GM18873 (cell line): ENCODE data around the gene TANC1.

Experiments used
- ATAC-seq: cut with Tn5 transposase; IDR thresholded peaks from one replicate; pipeline ENCODE4 v1.9.1; 2021; ENCODE audit warnings: mild to moderate bottlenecking, moderate library complexity, moderate number of reproducible peaks; ENCODE audit not compliant: unreplicated experiment, low FRiP score

Gene TANC1

DNA sequence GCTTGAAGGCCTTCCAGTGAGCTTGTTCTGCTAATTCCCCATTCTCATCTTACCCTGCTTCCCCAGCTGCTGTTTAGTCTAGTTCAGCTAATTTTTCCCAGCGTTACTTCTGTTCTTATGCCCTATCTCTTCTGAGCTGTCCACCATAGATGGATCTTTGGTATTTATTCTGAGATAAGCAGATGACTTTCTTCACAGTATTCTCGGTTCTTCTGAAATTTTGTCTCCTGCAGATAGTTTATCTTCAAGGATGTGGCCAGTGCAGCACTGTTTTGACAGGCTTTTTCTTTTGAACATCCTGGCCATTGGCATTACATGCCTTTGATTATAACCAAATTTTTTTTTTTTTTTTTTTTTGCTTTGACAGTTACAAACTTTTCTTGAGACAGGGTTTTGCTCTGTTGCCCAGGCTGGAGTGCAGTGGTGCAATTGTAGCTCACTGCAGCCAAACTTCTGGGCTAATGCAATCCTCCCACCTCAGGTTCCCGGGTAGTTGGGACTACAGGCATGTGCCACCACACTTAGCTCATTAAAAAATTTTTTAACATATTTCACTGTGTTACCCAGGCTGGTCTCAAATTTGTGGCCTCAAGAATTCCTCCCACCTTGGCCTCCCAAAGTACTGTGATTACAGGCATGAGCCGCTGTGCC is 183.8 kb downstream of the TANC1 start:
- ATAC-seq: no peak

DNA sequence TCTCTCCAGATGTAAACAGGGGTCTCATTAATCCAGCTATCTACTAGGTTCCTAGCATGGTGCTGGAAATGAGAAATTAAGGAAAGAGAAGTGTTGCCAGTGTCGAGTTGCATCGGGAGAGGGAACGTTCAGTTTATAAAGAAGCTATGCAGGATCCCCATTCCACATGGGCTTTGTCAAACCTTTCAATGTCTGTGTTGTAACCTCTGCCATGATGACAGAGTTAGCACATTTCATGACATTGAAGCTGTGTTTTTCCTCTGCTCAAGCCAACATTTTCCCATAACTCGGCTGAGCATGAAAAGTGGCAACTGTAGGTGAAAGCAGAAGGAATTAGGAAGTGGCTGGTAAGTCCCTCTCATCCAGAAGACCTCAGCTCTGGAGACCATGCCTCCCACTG is 184.6 kb downstream of the TANC1 start:
- no peak for ATAC-seq

DNA sequence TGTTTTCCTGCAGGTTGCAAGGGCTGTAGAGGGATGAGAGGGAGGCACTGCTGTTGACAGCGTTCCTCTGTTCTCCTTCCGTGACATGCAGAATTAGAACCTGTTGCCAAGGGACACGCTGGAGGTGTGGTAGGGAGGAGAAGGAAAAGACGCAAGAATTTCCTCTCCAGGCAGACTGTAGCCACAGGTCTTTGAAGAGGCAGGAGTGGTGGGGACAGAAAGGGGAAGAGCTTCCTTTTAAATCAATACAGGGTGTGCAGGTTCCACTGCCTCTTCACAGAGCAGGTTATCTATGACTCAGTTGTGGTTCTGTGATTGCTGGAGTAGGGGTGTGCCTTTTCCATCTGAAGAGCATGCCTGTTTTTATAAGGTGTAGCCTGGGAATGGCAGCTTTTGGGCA is 185.0 kb downstream of the TANC1 start:
- ATAC-seq: no peak

DNA sequence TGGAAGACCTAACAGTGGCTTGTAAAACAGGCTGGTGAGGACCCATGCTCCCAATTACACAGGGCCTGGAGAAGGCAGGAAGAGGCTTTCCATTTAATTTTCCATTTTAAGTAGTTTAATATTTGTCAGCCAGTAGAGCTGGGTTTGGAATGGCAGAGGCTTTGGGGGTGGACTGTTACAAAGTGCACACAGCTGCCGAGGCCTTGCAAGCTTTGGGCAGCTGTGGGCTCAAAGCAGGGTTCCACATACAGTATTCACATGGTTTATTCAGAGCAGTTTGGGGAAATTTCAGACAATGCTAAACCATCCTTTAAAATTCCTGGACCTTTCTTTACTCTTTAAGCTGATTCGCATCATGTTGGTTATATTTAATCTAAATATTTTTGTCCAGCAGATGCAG is 185.5 kb downstream of the TANC1 start:
- no peak for ATAC-seq

DNA sequence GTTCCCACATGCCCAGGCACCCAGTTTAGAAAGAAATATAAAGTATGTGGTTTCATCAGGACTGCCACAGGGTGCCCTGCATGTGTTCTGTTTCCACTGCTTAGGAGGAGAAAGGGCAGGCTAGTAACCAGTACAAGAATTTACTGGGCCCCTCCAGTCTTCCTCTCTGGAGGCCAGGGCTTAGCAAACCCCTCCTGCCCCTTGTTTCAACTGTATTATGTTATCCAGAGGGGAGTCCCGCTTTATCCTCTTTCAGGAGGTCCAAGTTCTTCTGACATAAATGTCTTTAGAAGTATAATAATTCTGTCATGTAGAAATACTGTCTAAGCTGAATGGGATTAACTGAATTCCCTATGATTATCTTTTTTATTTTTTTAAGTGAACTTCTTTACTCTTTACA is 185.9 kb downstream of the TANC1 start:
- ATAC-seq: no peak

DNA sequence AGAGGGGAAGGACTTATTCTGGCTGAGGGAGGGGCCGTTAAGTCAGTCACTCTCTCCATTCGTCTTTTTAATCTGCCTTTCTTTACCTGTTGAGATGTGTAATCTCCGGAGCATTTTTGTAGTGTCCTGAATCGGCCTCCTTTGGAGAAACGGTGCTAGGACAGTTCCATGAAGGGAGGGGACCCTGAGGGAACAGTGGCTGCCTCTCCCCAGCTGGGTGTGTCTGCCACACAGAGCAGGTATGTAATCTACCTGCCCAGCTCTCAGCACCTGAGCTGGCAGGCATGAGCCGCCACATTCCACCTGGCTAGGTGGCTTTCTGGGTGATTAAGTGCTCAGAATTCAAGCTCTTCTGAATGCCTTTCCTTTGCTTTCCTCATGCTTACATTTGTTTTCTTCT is 186.9 kb downstream of the TANC1 start:
- no peak for ATAC-seq

DNA sequence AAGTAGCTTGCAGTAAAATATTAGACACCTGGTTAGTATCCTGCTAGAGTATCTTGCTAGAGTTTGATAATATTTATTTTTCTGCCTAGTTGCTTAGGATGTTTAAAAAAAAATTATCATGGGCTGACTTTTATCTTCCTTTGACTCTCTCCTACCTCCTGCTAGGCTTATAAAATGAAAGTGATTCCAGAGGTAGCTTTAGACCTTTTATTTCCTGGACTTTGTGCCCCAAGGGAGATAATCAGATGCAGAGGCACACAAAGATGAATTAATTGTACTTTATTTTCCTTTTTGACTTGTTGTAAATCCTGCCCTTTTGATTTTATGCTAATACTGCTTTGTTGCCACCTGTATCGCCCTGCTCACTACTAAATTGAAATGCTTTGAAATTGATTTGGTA is 187.4 kb downstream of the TANC1 start:
- ATAC-seq: no peak

DNA sequence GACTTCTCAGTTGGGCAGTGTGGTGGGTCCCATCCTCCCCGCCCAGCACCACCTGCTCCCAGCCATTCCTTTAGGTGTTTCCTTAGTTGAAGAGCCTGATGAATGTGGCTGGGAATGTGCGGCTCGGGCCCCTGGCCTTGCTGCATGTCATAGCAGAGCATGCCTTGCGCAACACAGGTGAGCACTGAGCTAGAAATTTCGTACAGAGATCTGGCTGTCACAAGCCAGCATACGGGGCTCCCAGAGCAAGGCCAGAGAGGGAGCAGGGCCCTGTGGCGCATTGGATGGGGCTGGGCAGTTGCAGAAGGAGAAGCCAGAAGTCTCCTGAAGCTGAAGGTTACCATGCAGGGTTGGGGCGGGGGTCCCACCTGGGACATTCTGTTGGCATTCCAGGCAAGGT is 188.4 kb downstream of the TANC1 start:
- no peak for ATAC-seq

DNA sequence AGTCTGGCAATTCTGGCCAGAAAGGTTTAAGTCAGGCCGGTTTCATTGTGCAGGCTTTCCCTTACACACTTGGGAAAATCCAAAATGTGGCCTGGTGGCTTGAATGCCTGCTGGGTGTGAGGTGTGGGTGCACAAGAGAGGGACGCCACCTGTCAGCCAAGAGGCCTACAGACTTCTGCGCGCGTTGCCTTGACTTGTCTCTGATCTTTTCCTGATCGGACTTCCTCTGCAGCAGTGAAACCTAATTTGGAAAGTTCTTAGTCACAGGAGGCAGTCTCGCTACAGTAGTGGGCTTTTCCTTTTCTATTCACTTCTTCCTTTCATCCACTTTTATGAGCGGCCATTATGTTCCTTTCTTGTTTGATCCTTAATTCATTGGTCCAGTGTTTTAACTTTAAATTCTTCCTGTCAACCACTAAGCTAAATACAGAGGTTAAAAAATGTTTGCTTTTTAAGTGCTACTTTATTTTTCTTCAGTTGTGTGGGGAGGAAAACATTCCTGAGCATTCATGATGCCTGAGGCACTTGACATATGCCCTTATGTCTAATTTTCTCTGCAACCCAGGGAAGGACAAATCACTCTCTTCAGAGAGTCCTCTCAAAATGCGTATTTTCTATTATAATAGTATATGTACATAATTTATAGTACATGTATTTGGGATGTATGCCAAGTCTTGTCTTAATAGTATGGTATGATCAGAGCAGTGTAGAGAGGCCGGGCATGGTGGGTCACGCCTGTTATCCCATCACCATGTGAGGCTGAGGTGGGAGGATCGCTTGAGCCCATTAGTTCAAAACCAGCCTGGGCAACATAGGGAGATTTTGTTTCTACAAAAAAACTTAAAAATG is 189.1 kb downstream of the TANC1 start:
- ATAC-seq: no peak

DNA sequence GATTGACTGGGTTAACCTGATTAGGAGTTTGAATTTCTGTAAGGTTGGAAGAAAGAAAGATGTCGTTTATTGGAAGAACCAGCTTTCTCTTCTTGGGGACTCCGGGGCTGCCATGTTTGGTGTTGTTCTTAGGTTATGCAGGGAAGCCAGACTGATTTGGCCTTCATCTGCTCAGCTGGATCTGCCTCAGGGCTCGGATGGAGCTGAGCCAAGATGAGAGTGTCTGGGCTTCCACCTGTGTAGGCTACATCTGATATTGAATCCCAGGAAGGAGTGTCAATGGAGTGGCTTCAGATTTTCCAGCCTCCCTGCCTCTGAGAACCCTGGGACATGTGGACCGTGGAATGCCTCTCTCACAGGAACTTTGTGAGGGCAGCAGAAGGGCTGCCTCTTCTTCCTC is 192.0 kb downstream of the TANC1 start:
- ATAC-seq: no peak

DNA sequence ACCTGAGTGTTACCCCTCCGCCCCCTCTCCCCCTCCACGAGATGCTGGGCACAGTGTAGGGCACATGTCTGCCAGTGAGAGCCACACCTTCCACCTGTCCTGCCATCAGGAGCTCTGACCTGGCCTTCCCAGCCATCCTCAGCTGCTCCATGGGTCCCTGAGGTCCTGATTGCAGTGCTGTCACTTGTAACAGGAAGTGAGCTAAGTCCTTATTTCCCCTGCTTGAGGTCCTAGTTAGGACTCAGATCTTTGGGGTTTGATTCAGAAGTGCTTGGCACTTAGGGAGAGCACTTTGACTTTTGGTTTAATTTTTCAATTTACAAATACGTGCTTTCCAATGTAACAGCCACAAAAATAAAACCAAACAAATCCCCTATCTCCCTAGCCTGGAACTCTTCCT is 192.5 kb downstream of the TANC1 start:
- ATAC-seq: no peak

DNA sequence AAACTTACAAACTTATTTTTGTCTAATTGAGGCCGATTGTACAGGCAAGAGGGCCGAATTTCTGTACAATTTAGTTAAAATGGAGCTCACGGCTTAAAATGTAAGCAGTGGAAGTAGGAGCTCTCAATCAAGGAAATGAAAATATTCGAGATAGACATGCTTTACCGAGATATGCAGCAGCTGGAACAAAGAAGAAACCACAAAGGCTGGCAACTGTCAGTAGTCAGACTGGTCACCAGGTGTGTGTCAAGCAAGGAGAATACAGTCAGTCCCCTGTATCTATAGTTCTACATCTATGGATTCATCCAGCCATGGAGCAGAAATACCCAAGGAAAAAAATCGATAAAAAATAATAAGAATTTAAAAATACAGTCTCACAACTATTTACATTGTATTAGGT is 195.5 kb downstream of the TANC1 start:
- ATAC-seq: no peak

DNA sequence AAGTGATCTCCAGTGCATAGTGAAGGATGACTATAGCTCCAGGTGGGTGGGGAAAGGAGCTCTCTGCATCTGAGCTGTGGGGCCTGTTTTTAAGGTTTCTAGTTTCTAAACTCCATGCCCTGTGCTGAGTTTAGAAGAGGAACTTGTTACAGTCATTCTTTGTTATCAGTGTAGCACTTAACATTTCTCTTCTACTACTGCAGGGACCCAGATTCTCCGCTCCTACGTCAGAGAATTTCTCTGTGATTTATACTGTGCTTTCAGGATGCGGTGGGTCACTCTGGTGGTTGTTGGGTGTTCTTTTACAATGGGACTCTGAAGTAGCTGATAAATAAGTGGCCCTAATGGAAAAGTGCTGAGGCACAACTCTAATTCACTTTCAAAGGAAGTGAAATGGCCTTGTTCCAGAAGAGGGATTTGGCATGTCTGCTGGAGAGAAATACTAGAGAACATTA is 196.0 kb downstream of the TANC1 start:
- ATAC-seq: no peak

DNA sequence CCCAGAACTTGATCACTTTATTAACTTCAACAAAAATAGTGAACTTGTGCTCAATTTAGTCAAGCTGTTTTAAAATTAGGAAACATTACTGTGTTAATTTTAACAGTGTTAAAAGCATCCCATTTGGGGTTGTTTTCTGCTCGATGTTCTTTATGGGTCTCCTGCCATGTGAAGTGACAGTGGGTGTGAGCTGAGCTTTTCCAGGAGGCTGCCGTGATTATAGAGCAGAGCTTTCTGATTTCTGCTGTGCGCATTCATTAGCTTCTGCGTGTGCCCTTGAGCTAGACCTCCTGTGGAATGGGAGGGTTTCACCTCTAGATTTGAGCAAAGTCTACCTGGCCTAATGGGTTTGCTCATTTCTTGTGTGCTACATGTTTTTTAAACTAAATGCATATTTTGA is 196.6 kb downstream of the TANC1 start:
- no peak for ATAC-seq

DNA sequence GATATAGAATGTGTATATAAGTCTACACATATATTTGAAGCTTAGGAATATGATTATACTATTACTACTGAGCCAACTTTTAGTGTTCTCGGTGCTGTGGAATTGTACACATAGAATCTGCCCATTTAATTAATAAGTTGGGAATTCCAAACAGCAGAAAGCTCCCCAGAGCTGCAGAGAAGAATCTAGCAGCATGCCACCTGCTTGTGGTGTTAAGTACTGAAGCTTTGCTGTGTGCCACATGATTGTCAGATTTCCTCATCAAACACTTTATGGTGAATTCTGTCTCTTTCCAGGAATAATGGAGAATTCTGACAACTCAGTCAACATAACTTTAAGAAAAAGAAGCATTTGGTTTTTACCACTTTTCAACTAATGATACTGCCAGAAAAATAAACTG is 200.3 kb downstream of the TANC1 start:
- no peak for ATAC-seq

DNA sequence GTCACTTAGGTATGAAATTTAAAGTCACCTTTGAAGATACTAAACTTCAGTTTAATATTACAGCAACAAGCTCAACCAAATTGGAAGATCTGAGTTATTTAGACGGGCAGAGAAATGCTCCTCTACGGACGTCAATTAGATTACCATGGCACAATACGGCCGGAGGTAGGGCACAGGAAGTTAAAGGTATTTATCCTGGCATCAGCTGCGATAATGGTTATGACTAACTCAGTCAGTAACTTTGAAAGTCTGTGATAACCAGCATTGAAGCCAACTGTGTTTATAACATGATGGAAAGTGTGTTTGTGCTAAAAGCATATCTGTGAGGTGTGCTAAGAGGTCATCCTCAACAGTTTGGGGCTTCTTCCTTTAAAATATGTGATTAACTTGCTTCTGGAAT is 200.7 kb downstream of the TANC1 start:
- ATAC-seq: no peak

DNA sequence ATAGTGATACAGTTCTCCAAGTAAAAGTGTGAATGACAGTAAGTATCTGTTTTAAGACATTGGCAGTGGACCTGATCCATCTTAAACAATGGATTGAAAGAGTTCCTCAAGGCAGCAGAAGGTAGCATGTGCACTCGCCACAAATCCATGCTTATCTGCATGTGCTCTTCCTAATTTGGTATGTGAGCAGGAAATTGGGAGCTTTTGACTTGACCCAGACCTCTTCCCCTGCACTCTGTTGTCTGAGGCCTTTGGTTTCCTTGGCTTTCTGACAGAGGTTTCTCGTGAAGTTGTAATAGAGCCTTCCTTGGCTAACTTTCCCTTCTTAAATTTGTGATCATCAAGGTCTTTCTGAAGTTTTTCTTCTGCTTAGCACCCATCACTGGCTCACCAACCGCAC is 204.0 kb downstream of the TANC1 start:
- no peak for ATAC-seq

DNA sequence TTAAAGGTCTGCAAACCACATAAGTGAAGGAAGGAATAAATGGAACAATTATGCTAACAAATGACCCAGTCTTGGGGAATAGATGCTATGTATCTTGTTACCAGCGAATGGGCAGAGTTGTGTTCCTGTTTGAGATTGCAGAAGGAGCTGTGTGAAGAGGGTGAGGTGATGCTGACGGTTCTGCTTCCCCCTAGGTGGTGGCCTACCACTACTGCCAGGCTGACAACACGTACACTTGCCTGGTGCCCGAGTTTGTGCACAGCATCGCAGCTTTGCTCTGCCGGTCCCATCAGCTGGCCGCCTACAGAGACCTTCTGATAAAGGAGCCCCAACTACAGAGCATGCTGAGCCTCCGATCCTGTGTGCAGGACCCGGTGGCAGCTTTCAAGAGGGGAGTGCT is 206.3 kb downstream of the TANC1 start:
- no peak for ATAC-seq

DNA sequence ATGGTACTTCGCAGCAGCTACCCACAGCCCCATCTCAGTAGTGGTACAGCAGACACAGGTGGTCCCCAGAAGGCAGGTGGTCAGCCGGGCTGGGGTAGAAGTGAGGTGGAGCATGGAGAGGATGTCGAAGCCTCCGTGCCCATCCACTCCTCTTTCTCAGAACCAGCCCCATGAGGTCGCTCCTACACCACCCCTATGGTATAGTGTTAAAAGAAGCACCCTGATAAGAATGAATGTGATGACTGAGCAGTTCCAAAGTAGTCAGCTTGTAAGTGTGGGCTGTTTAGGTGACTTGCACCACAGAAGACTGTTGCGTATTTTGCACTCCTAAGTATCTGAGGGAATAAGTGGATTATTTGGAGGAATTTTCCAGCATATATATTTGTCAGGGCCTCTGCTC is 206.7 kb downstream of the TANC1 start:
- ATAC-seq: no peak

DNA sequence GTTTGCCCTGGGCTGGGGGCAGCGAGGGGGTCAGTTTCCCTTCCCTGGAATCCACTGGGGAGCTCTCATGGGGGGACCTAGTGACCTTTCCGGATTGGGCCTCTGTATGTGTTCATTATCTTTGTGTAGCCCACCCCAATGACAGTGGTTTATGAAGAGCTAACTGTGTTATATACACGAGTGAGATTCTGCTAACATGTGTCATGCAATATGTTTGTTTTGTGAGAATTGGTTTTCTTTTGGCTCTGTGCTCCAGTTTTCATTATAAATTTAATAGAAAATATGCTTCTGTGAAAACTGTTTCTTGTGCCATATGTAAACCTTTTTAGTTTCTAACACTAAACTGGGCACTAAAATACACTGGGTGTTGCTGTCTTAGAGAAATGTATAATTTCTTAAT is 207.5 kb downstream of the TANC1 start:
- ATAC-seq: no peak

DNA sequence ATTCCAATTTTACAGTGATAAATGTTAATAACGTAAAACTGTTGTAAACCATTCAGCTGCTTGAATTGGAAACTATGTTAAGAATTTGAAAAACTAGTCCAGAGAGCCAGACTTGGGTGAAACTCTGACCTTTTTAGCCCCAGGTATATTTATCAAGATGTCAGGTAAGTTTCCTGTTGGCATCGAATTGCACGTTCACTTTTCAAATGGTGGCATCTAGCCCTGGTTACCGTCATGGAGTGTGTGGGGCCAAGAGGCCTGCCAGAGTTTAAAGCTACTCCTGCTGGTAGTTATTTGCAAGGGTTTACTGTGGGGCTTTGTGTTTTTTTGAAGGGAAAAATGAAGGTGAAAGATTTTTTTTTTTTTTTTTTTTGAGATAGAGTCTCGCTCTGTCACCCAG is 208.1 kb downstream of the TANC1 start:
- ATAC-seq: no peak

DNA sequence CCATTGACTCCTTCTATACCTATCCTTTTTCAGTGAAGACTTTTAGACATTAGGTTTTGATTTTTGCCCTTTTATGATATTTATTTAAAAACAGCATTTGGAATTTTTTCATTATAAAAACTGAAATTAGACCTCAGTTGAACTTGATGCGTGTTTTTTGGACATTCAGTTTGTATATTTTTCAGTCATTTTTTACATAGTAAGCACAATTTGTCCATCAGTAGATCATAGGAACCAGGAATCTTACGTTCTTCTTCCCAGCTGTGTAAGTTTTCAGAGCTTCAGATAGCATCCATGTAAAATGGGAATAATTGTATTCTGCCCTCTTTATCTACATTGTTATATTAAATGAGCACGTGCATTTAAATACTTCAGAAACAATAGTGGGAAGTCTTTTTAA is 208.9 kb downstream of the TANC1 start:
- ATAC-seq: no peak
